Measurements from ENCODE around the gene KLHL29. TPM values are rescaled to one million over a fixed set of nuclear protein-coding genes. Genes with fewer than 3 reads are reported as not detected.

Gene KLHL29
- polyA plus RNA-seq, 1 donor from 2014 or later, result 42.4 TPM

GRCh38 chr2:23544589-23545295, 159.8 kb downstream of the KLHL29 start:
- no peaks in the 10 kb centered on the region for H3K36me3 ChIP-seq (ENCODE audit: insufficient read depth, low read length)
- H3K9me2 ChIP-seq (ENCODE audit: insufficient read depth, low read length), result no peaks in the 10 kb centered on the region
- TF ChIP-seq RAD21 (conservative IDR thresholded peaks at IDR 0.05) (no peak), REST (IDR thresholded peaks at IDR 0.05; ENCODE audit: borderline replicate concordance) (no peak), MXI1 (conservative IDR thresholded peaks at IDR 0.05; ENCODE audit: poor library complexity, severe bottlenecking) (no peak), EP300 (conservative IDR thresholded peaks at IDR 0.05; ENCODE audit: poor library complexity, severe bottlenecking) (no peak), POLR2AphosphoS5 (IDR thresholded peaks at IDR 0.05) (no peak), SMC3 (conservative IDR thresholded peaks at IDR 0.05; ENCODE audit: poor library complexity) (no peak), TAF1 (IDR thresholded peaks at IDR 0.05; ENCODE audit: low read depth) (no peak), EZH2 (IDR thresholded peaks at IDR 0.05; ENCODE audit: borderline replicate concordance, insufficient read depth, low read length, poor library complexity, severe bottlenecking) (no peak)
- TF ChIP-seq, protein P1, sequence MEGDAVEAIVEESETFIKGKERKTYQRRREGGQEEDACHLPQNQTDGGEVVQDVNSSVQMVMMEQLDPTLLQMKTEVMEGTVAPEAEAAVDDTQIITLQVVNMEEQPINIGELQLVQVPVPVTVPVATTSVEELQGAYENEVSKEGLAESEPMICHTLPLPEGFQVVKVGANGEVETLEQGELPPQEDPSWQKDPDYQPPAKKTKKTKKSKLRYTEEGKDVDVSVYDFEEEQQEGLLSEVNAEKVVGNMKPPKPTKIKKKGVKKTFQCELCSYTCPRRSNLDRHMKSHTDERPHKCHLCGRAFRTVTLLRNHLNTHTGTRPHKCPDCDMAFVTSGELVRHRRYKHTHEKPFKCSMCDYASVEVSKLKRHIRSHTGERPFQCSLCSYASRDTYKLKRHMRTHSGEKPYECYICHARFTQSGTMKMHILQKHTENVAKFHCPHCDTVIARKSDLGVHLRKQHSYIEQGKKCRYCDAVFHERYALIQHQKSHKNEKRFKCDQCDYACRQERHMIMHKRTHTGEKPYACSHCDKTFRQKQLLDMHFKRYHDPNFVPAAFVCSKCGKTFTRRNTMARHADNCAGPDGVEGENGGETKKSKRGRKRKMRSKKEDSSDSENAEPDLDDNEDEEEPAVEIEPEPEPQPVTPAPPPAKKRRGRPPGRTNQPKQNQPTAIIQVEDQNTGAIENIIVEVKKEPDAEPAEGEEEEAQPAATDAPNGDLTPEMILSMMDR (IDR thresholded peaks at IDR 0.05; ENCODE audit: poor library complexity, severe bottlenecking), result no peak
- no peak overlapping the region for H2AFZ ChIP-seq (ENCODE audit: low read depth, low read length)
- no peaks in the 10 kb centered on the region for H3K9me3 ChIP-seq (ENCODE audit: low read length)
- no peak overlapping the region for H3K4me2 ChIP-seq (ENCODE audit: low read length)
- H3K79me2 ChIP-seq (replicated peaks; ENCODE audit: insufficient read depth, low read length), result no peaks in the 10 kb centered on the region
- no peak overlapping the region for H3K4me3 ChIP-seq (ENCODE audit: low read length)
- no peaks in the 10 kb centered on the region for H3F3A ChIP-seq (ENCODE audit: insufficient read depth, low read length, poor library complexity, severe bottlenecking)
- no peaks in the 10 kb centered on the region for H3K27me3 ChIP-seq (ENCODE audit: insufficient read depth, low read depth, low read length)
- H4K20me1 ChIP-seq (ENCODE audit: insufficient read depth), result peaks cover 10% of the 10 kb centered on the region
- no peak overlapping the region for H3K9ac ChIP-seq (ENCODE audit: low read length)
- H3K27ac ChIP-seq (ENCODE audit: low read length), result no peak overlapping the region

DNA sequence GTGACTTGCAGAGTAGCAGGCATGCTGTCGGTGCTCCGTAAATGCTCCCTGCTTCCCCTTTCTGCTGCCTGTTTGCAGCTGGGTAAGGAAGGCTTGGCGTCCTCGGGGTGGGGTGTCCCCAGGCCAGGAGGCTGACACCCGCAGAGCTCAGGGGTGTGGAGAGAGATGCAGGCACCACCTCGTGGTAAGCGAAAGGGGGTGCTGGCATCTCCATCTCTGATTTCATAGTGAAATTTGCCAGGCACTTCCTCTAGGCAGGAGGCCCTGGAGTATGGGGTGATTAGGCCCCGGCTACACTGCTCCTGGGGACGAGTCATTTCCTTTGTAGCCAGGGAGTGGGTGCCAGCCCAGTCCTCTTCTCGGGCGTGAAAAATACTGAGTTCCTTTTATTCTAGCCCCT, 160.4 kb downstream of the KLHL29 start:
- no peak overlapping the region for H3K4me2 ChIP-seq (ENCODE audit: low read length)
- H3K4me3 ChIP-seq (ENCODE audit: low read length), result no peak overlapping the region
- no peak overlapping the region for H3K9ac ChIP-seq (ENCODE audit: low read length)
- no peaks in the 10 kb centered on the region for H3K27me3 ChIP-seq (ENCODE audit: insufficient read depth, low read depth, low read length)
- H3K9me3 ChIP-seq (ENCODE audit: low read length), result no peaks in the 10 kb centered on the region
- no peaks in the 10 kb centered on the region for H3K9me2 ChIP-seq (ENCODE audit: insufficient read depth, low read length)
- H3F3A ChIP-seq (ENCODE audit: insufficient read depth, low read length, poor library complexity, severe bottlenecking), result peaks cover under 1% of the 10 kb centered on the region
- H3K27ac ChIP-seq (ENCODE audit: low read length), result no peak overlapping the region
- H3K79me2 ChIP-seq (replicated peaks; ENCODE audit: insufficient read depth, low read length), result no peaks in the 10 kb centered on the region
- no peak overlapping the region for H2AFZ ChIP-seq (ENCODE audit: low read depth, low read length)
- H3K36me3 ChIP-seq (ENCODE audit: insufficient read depth, low read length), result no peaks in the 10 kb centered on the region
- peaks cover 10% of the 10 kb centered on the region for H4K20me1 ChIP-seq (ENCODE audit: insufficient read depth)
- TF ChIP-seq TAF1 (IDR thresholded peaks at IDR 0.05; ENCODE audit: low read depth) (no peak), EP300 (conservative IDR thresholded peaks at IDR 0.05; ENCODE audit: poor library complexity, severe bottlenecking) (no peak), POLR2AphosphoS5 (IDR thresholded peaks at IDR 0.05) (no peak), EZH2 (IDR thresholded peaks at IDR 0.05; ENCODE audit: borderline replicate concordance, insufficient read depth, low read length, poor library complexity, severe bottlenecking) (no peak), MXI1 (conservative IDR thresholded peaks at IDR 0.05; ENCODE audit: poor library complexity, severe bottlenecking) (no peak), REST (IDR thresholded peaks at IDR 0.05; ENCODE audit: borderline replicate concordance) (no peak), SMC3 (conservative IDR thresholded peaks at IDR 0.05; ENCODE audit: poor library complexity) (no peak), RAD21 (conservative IDR thresholded peaks at IDR 0.05) (no peak)
- TF ChIP-seq, protein P1 (IDR thresholded peaks at IDR 0.05; ENCODE audit: poor library complexity, severe bottlenecking), result no peak
